GM21360 (cell line): ENCODE data around the gene SLC26A5.
"Not testable (repeated sequence)": the region's sequence is repeated elsewhere in the genome, so short reads cannot be mapped to it uniquely, and the experiment has no call there.

Experiments
- ATAC-seq: cut with Tn5 transposase; IDR thresholded peaks from one replicate; pipeline ENCODE4 v1.9.1; 2021; ENCODE audit warnings: mild to moderate bottlenecking, moderate library complexity; ENCODE audit not compliant: unreplicated experiment

The SLC26A5 gene

GRCh38 chr7:103405789-103406613, 40.0 kb downstream of the SLC26A5 start:
- not testable (repeated sequence) for ATAC-seq

GRCh38 chr7:103399687-103400086, 46.3 kb downstream of the SLC26A5 start:
- ATAC-seq = not testable (repeated sequence)

- no peak for ATAC-seq
Observed at GRCh38 chr7:103398483-103399127, 47.4 kb downstream of the SLC26A5 start.

GRCh38 chr7:103396471-103396870, 49.5 kb downstream of the SLC26A5 start:
- no peak for ATAC-seq

- ATAC-seq = no peak
Observed at GRCh38 chr7:103395071-103395470, 50.9 kb downstream of the SLC26A5 start.

GRCh38 chr7:103394566-103394965, 51.4 kb downstream of the SLC26A5 start:
- ATAC-seq = no peak

GRCh38 chr7:103391976-103392375, 54.0 kb downstream of the SLC26A5 start:
- no peak for ATAC-seq

GRCh38 chr7:103391150-103391549, 54.9 kb downstream of the SLC26A5 start:
- ATAC-seq = no peak

GRCh38 chr7:103389263-103389662, 56.7 kb downstream of the SLC26A5 start:
- no peak for ATAC-seq

- no peak for ATAC-seq
Observed at GRCh38 chr7:103388469-103389140, 57.4 kb downstream of the SLC26A5 start.

- no peak for ATAC-seq
Observed at GRCh38 chr7:103387242-103387641, 58.8 kb downstream of the SLC26A5 start.

GRCh38 chr7:103382032-103382402, 64.0 kb downstream of the SLC26A5 start:
- ATAC-seq = no peak

GRCh38 chr7:103381280-103382031, 64.6 kb downstream of the SLC26A5 start:
- no peak for ATAC-seq

GRCh38 chr7:103380395-103381191, 65.4 kb downstream of the SLC26A5 start:
- ATAC-seq = no peak

- ATAC-seq = no peak
Observed at GRCh38 chr7:103379270-103379975, 66.6 kb downstream of the SLC26A5 start.

- no peak for ATAC-seq
Observed at GRCh38 chr7:103373866-103374643, 72.0 kb downstream of the SLC26A5 start.

GRCh38 chr7:103369432-103369831, 76.6 kb downstream of the SLC26A5 start:
- no peak for ATAC-seq

GRCh38 chr7:103349805-103350204, 96.2 kb downstream of the SLC26A5 start:
- ATAC-seq = no peak

- no peak for ATAC-seq
Observed at GRCh38 chr7:103348959-103349358, 97.0 kb downstream of the SLC26A5 start.
